HG02884 (cell line): ENCODE data around the gene KLK13.

Experiments used
- ATAC-seq: cut with Tn5 transposase; IDR thresholded peaks from one replicate; pipeline ENCODE4 v1.9.1; 2021; ENCODE audit warnings: mild to moderate bottlenecking, moderate library complexity; ENCODE audit not compliant: unreplicated experiment

Gene KLK13

DNA sequence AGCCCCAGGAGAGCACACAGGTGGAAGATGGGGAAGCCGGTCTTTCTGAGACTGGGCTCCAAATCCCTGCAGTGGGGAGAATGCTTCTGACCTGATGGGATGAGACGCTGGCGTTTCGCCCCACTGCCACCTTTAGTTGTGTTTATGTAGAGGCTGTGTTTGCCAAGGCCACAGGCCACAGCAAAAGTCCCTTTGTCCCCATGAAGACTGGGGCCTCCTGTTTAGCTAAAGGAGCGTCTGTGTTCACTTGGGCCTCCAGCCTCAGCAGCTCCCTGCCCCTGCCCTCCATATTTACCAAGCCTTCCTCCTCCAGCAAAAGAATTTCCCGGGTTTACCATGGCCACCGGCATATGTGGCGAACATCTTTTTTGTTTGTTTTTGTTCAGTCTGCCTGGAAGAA lies 28.2 kb upstream of the KLK13 start:
- ATAC-seq, result no peak

GRCh38 chr19:51091895-51092873 lies 27.3 kb upstream of the KLK13 start:
- ATAC-seq, result no peak

DNA sequence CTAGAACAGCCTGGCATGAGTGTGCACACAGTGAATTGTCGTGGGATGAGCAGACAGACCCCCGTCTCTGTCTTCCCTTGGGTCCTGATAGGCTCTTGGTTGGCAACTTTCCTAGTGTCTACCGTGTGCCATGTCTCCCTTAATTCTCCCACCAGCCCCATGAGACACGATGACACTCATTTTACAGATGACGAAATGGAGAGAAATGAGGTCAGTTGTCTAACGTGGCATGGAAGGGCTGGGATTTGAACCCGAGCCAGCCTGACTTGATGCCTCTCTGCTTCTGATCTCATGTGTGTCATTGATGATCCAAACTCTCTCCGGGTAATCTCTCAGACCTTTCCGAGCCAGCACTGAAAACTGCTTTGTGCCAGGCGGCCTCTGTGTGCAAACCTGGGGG lies 26.2 kb upstream of the KLK13 start:
- no peak for ATAC-seq

- ATAC-seq, result no peak
Measured at GRCh38 chr19:51090471-51090870, 25.6 kb upstream of the KLK13 start.

DNA sequence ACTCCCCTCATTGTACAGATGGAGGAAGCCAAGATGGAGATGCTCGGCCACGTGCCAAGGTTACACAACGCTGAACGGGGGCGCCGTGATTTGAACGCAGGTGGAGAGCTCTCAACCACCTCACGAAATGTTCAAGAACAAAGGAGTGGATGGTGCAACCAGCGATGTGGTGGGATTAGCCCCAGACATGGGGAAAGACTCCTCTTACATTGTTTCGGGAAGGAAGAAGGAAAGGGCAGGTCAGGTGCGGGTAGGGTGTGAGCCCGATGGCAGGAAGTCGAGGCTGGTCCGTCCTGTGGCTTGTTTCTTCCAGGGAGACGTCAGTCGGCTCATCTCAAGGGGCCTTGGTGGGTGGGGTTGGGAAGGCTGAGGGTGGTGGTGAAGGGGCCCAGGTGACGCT lies 24.9 kb upstream of the KLK13 start:
- no peak for ATAC-seq

DNA sequence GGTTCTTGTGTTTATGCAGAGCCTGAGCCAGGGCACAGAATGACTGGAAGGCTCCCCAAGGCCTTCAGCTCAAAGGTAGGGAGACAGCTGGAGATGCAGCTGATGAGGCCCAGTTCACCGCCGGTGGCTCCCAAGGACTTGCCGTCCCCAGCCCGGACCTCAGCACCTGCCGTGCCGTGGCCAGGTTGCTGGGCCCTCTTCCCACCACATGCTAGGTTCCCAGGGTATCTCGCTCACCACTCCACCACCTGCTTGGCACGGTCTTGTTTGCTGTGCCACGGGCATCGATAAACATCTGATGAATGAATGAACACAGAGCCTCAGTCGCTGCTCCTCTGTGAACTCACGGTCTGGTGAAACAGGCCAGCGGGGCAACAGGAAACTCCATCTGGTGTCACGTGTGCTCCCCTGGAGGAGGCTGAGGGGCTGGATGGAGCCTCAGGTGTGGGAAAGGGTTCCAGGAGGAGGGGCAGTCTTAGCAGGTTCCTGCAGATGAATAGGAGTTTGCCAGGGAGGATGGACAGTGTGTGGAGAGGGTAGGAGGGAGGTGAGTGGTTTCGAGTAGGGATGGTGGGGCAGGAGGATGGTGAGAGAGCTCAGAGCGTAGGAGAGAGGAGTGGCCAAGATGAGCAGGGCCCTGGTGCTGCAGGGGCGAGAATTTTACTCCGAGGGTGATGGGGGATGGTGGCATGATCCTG lies 21.4 kb upstream of the KLK13 start:
- ATAC-seq, result no peak

- no peak for ATAC-seq
Measured at GRCh38 chr19:51084505-51084904, 19.6 kb upstream of the KLK13 start.

DNA sequence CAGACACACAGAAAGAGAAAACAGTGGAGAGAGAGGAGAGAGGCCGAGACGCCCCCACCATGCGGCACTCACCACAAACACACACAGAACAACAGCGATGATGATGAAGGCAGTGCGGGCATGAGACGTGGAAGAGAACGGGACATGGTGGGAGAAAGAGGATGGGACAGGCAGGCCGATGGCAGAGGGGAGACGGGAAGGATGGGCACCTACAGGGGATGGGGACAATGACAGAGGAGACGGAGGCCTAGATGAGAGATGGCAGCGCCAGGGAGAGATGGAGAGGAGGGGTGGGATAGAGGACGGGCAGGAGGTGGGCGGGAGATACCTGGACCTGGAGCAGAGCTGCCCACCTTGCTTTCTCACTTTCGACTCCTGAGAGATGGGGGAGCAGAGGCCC lies 18.9 kb upstream of the KLK13 start:
- ATAC-seq, result no peak

- ATAC-seq, result no peak
Measured at GRCh38 chr19:51083181-51083580, 18.3 kb upstream of the KLK13 start.

- ATAC-seq, result no peak
Measured at GRCh38 chr19:51082611-51083010, 17.7 kb upstream of the KLK13 start, which contains the start of gene KLK14. Gene KLK14 (minus strand): TSS chr19:51082887. CDS start chr19:51082614, 273 bp downstream.

GRCh38 chr19:51081476-51081875 lies 16.6 kb upstream of the KLK13 start:
- no peak for ATAC-seq

DNA sequence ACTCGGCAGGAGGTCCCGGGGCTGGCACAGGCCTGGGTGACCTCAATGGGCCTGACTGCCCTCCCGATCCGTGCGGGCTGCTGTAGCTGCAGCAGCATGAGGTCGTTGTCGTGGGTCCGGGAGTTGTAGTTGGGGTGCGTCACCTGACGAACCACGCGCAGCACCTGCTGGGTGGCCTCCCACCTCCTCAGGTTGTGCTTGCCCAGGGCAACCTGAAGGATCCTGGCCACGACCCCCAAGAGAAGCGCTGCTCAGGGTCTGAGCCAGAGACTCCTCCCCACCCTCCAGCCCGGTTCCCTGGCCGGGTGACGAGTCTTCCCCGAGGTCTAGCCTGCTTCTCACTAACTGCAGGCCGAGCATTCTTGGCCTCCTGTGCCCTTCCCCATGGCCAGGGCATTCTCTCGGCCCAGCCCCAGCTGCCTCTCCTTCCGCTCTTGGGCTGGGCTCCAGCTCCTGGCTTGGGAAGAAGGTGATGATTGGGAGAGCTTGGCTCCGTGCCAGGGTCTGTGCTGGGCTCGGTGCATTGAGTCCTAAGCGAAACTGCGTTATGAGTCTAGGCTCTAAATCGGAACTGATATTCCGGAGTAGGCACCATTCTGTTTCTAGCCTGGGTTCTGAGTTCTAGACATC lies 14.7 kb upstream of the KLK13 start:
- no peak for ATAC-seq

- no peak for ATAC-seq
Measured at GRCh38 chr19:51078731-51079130, 13.8 kb upstream of the KLK13 start.

DNA sequence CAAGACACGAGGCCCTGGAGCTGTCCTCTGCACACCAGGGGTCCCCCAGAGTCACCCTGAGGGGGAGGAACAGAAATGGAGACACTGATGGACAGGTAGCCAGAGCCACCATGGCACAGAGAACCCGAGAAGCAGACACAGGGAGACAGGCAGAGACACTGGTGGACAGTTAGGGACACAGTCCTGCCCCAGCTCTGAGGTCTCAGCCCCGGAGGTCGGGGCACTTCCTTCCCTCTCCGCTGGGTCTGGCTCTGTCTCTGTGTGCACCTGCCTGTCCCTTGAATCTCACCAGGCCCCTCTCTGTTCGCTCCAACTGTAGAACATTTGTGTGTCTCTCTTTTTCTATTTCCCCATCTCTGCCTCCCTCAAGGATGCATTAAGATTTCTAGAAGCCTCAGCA lies 13.2 kb upstream of the KLK13 start:
- ATAC-seq, result no peak

GRCh38 chr19:51076631-51077213 lies 11.8 kb upstream of the KLK13 start:
- ATAC-seq, result no peak

DNA sequence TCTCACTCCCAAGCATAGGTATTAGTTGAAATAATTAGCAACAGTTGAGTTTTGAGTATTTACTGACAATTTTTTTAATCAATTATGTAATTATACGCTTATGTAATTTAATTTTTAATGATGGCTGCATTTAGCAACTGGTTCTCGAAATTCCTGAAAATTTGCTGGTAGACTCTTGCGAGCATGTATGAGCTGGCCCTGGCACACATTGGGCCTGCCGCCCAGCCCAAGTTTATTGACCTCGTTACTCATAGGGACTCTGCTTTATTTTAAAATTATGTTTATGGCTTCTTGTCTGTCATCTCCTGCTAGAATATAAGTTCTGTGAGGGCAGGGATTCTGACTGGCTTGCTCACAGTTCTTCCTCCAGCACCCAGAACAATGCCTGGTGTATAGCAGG lies 11.1 kb upstream of the KLK13 start:
- no peak for ATAC-seq

GRCh38 chr19:51071095-51071405 lies 6.2 kb upstream of the KLK13 start:
- ATAC-seq, result no peak

DNA sequence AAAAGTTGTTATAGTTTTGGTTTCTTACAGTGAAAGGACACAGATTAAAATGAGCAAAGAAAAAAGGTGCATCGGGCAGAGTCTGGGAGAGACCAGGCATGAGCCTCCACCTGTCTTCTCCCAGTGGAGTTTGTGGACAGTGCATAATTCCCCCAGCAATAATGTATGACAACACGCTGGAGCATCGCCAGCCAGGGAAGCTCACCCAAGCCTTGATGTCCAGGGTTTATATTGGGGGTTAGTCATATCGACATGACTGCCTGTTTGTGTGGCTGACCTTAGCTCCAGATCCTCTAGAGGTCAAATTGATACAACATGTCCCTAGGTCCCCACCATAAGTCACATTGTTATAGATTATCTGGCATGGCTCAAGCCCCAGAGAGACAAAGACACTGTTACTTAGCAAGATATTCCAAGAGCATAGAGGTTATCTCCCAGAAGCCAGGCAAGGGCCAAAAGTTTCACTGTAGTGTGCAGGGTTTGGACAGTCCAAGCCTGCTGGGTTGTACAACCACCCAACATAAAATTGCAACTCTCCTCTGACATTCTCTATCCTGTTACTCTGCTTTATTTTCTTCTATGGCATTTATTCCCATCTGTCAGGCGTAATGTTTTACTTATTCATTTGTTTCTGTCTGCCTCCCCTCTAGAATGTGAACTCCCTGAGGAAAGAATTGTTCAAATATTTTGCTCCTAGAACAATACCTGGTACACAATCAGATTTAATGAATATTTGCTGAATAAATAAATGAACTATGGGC lies 5.6 kb upstream of the KLK13 start:
- ATAC-seq, result no peak

DNA sequence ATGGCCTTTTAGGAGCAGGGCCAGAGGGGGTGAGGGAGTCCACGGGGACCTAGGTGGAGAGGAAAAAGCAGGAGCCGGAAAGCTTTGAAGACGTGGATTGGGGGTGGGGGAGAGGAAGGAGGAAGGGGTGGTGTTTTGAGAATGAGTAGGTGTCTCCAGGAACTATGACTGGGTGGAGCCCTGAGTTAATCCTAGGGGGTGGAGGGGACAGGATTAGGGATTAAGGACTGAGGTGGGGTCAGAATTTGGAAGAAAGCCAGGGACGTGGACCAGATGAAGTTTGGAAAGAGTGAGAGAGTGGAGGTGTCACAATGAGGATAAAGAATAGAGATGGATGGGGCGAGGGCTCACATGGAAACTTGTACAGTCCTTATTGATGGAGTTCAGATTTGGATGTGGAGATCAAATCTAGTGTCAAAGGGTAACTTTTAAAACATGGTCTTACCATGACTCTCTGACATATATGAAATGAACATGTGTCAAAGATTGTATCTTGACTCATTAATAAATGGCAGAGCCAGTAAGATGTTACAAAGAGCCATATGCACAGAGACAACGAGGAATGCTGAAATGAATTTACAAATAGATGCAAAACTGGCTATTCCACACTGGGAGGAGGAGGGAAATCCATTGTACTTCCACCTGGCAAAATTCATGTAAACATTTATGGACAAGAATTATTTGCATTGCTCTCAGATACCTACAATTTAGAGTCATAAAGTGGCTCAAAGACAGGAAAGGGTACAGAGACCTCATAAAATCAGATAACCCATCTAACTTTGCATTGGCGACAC lies 1.7 kb upstream of the KLK13 start:
- no peak for ATAC-seq
